Metanephros (tissue), 1 donor: ENCODE measurements around the gene KRTAP25-1. TPM values are rescaled to one million over a fixed set of nuclear protein-coding genes. Genes with fewer than 3 reads are reported as not detected.

ENCODE experiments used
- total RNA-seq: library from RNA; depleted of rRNA; stranded (reverse); fragments of >200 nt; gene quantifications from one replicate; pipeline ENCODE4 v1.2.3, GENCODE V29; 2014

KRTAP25-1 gene, protein sequence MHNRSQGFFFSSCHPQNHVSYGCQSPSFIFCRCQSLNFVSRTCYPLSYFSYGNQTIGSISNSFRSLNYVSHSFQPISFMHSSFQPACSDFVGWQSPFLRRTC
- not detected for total RNA-seq

DNA sequence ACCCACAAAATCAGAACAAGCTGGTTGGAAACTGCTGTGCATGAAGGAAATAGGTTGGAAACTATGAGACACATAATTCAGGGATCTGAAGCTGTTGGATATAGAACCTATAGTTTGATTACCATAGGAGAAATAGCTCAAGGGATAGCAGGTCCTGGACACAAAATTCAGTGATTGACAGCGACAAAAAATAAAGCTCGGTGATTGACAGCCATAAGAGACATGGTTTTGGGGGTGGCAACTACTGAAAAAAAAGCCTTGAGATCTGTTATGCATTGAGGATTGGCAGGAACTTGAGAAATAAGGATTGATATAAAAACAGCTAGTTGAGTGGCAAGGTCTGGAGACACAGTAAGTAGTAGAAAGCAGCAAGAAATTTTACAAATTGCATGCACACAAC is at the start of gene KRTAP25-1:
Gene KRTAP25-1, minus strand, starts transcription at position 300 of the 400 bp plus-strand sequence. Its CDS starts 24 bp downstream, at position 276.

DNA sequence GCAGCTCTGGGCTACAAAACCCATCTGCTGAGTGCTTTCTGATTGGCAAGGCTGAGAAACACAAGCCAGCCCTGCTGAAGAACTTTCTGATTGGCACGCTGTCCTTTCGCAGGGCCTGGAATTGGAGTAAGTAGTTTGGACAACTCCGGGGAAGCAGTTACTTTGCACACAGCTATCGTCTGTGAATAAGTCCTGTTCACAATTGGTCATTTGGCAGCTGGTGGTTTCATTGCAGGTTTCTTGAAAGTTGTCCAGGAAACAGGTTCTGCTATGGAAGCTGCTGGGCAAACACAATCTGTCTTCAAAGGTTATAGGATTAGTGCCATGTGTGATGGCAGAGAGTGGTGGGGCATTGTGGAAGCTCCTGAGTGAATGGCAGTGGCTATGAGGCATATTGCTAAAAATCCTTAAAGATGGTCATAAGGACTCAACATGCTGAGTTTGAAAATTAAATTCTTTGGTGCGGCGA is 48.0 kb upstream of the KRTAP25-1 start, which contains the start of gene KRTAP27-1:
Gene KRTAP27-1, minus strand, starts transcription at position 419 of the 469 bp plus-strand sequence. Its CDS starts 26 bp downstream, at position 393.

DNA sequence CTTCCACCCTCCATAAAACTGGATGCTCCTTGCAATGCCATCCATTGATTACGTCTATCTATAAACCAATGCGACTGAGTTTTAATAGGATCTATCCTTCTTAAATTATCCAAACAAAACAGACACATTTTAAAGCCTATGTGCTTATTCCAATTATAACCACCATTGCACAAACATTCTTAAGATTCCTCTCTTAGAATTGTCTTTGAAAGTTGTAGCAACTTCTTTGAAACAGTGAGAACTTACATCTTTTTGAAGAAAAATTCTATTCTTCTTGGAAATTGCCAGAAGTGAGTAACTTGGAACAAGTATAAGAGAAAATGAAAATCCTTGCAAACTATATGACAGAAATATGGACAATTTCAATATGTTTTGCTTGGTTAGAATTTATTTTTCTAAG is 30.9 kb upstream of the KRTAP25-1 start, which contains the start of gene KRTAP26-1:
Gene KRTAP26-1, minus strand, starts transcription at position 101 of the 400 bp plus-strand sequence. CDS start 280 bp downstream, outside the sequence.

DNA sequence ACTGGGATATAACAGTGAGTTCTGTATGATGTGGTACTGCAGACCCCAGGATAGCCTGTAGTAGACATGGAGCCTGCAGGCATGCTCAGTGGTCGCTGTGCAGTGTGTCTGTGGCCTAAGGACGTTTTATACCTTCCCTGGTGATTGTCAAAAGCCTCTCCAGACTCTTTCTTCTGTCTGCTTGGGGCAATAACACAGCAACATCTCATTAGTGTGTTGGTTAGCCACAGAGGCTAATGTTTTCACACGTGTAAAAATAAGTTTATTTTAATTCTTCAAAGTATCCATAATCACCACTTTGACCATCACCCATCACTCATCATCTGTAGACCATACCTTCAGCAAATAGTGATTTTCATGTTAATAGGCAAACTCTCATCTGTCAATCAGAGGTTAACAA is 6.5 kb downstream of the KRTAP25-1 start, which contains the start of gene KRTAP24-1:
Gene KRTAP24-1, minus strand, starts transcription at position 101 of the 400 bp plus-strand sequence. Its CDS starts 18 bp downstream, at position 83.

Other genes with a start within 250 kb of the KRTAP25-1 start
- gene CLDN17, start 122.7 kb downstream of the KRTAP25-1 start, total RNA-seq, result not detected
- gene CLDN8, start 73.4 kb downstream of the KRTAP25-1 start, total RNA-seq, result 60.0 TPM
- gene KRTAP24-1, start 6.6 kb downstream of the KRTAP25-1 start, total RNA-seq, result not detected
- gene KRTAP26-1, start 30.8 kb upstream of the KRTAP25-1 start, total RNA-seq, result not detected
- not detected for gene KRTAP27-1, start 48.2 kb upstream of the KRTAP25-1 start, total RNA-seq
- not detected for gene KRTAP23-1, start 59.1 kb upstream of the KRTAP25-1 start, total RNA-seq
- gene KRTAP13-2, start 82.8 kb upstream of the KRTAP25-1 start, total RNA-seq, result not detected
- gene KRTAP13-1, start 106.5 kb upstream of the KRTAP25-1 start, total RNA-seq, result not detected
- gene KRTAP13-3, start 136.4 kb upstream of the KRTAP25-1 start, total RNA-seq, result not detected
- gene KRTAP13-4, start 140.7 kb upstream of the KRTAP25-1 start, total RNA-seq, result not detected
- not detected for gene KRTAP15-1, start 150.8 kb upstream of the KRTAP25-1 start, total RNA-seq
- not detected for gene KRTAP19-1, start 190.9 kb upstream of the KRTAP25-1 start, total RNA-seq
- gene KRTAP19-2, start 197.9 kb upstream of the KRTAP25-1 start, total RNA-seq, result not detected
- gene KRTAP19-3, start 202.5 kb upstream of the KRTAP25-1 start, total RNA-seq, result not detected
- not detected for gene KRTAP19-4, start 207.7 kb upstream of the KRTAP25-1 start, total RNA-seq
- not detected for gene KRTAP19-5, start 212.6 kb upstream of the KRTAP25-1 start, total RNA-seq